AG04450 (cell line): Measurements from ENCODE around the gene MT2A. TPM values are rescaled to one million over a fixed set of nuclear protein-coding genes. Genes with fewer than 3 reads are reported as not detected.

ENCODE experiments used
- CTCF ChIA-PET: fragments of 300-600, 350-600 bp; formaldehyde crosslinking; extraction: SDS; loops from one replicate; lab custom pipeline; 2022; ENCODE audit warnings: antibody characterized with exemption, inconsistent platforms; lab: Charles Lee
- POLR2A ChIA-PET: fragments of 350-600 bp; formaldehyde crosslinking; extraction: SDS; loops from one replicate; lab custom pipeline; 2021; ENCODE audit warnings: antibody characterized with exemption, inconsistent platforms; lab: Yijun Ruan, JAX
- DNase-seq: peaks from one replicate; pipeline ENCODE4 v3.0.0-alpha.2; 2011; ENCODE audit warnings: low read depth, low spot score
- H3K27ac ChIP-seq: one replicate; pipeline ENCODE4 v1.5.1; 2012; ENCODE audit warnings: low read depth, low read length, control low read depth
- H3K27me3 ChIP-seq: one replicate; pipeline ENCODE4 v1.6.0; 2012; ENCODE audit warnings: low read length; ENCODE audit not compliant: control insufficient read depth, insufficient read depth
- H3K4me3 ChIP-seq: 2 replicates; pipeline ENCODE4 v1.5.1; 2011; ENCODE audit warnings: mild to moderate bottlenecking, low read depth, low read length, control low read depth
- H3K9me3 ChIP-seq: 2 replicates; pipeline ENCODE4 v1.5.1; 2012; ENCODE audit warnings: low read length; ENCODE audit not compliant: control insufficient read depth, insufficient read depth
- polyA plus RNA-seq: library from polyadenylated mRNA; depleted of rRNA; stranded (reverse); fragments of >200 nt; gene quantifications from 2 replicates; pipeline ENCODE4 v1.2.3, GENCODE V29; 2011
- TF ChIP-seq, protein P1 (sequence below): IDR thresholded peaks from 2 replicates; pipeline ENCODE4 v1.5.1; 2011; ENCODE audit warnings: low read depth, low read length, control low read depth, inconsistent platforms

Gene MT2A
- polyA plus RNA-seq, 1 experiment = 82.6 TPM

DNA sequence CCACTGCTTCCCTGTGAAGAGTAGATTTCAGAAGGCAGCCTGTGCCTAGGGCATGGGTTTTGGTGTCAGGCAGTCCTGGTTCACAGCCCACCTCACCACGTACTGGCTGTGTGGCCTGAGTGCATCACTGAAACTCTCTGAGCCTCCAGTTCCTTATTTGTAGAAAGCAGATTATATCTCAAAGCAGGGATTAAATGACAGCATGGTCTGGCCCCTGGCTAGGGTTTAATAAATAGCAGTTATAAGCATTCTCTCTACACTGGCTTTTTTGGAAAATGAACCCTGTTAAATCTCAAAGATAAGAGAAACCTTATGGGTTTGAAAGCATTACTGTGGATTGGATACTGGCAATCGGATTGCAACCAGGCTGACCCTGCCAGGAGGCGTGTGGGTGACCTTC is 21.1 kb downstream of the MT2A start:
- ChIA-PET CTCF (no interaction called here), POLR2A (no interaction called here)
- no peak for DNase-seq
- Histone ChIP-seq H3K9me3 (no peaks in the 10 kb centered on the region), H3K27ac (no peak overlapping the region), H3K4me3 (no peak overlapping the region), H3K27me3 (peaks cover 27% of the 10 kb centered on the region)
- TF ChIP-seq, protein P1, sequence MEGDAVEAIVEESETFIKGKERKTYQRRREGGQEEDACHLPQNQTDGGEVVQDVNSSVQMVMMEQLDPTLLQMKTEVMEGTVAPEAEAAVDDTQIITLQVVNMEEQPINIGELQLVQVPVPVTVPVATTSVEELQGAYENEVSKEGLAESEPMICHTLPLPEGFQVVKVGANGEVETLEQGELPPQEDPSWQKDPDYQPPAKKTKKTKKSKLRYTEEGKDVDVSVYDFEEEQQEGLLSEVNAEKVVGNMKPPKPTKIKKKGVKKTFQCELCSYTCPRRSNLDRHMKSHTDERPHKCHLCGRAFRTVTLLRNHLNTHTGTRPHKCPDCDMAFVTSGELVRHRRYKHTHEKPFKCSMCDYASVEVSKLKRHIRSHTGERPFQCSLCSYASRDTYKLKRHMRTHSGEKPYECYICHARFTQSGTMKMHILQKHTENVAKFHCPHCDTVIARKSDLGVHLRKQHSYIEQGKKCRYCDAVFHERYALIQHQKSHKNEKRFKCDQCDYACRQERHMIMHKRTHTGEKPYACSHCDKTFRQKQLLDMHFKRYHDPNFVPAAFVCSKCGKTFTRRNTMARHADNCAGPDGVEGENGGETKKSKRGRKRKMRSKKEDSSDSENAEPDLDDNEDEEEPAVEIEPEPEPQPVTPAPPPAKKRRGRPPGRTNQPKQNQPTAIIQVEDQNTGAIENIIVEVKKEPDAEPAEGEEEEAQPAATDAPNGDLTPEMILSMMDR = no peak

DNA sequence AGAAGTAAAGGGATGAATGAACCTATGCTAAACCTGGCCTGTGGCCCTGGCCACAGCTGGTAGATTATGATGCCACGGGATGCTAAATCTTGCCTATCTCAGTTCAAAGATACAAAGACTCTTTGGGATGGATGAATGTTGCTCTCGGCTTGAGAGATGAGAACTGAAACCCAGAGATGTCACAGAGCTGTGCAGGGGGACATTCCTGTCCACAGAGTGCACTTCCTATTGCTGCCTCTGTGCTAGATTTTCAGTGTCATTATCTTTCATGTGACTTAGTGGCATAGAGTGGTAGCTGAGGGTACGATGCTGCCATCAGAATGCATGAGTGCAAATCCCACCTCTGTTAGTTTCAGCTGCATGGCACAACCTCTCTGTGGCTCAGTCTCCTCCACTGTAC is 21.8 kb downstream of the MT2A start:
- CTCF ChIA-PET = no interaction called here
- no peak overlapping the region for H3K27ac ChIP-seq
- TF ChIP-seq, protein P1 = no peak
- POLR2A ChIA-PET = no interaction called here
- DNase-seq = no peak
- H3K4me3 ChIP-seq = no peak overlapping the region
- H3K9me3 ChIP-seq = no peaks in the 10 kb centered on the region
- H3K27me3 ChIP-seq = peaks cover 33% of the 10 kb centered on the region

DNA sequence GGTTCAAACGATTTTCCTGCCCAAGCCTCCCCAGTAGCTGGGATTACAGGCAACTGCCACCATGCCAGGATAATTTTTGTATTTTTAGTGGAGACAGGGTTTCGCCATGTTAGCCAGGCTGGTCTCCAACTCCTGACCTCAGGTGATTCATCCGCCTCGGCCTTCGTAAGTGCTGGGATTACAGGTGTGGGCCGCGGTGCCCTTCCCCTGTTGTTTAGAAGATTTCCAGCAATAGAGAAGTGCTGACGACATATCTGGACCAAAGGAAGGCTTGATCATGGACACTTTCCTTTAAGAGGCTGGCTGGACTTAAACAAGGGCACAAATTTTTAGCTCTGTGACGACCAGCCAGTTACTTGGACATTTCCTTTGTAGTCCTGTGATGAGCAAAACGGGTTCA is 22.8 kb downstream of the MT2A start:
- no peak overlapping the region for H3K4me3 ChIP-seq
- POLR2A ChIA-PET = interaction anchor here (0.6 kb wide), 1 partner anchor 28 kb away, joined by 3 read pairs; no protein-coding TSS in a partner anchor
- no peak overlapping the region for H3K27ac ChIP-seq
- CTCF ChIA-PET = no interaction called here
- no peak for DNase-seq
- no peaks in the 10 kb centered on the region for H3K9me3 ChIP-seq
- H3K27me3 ChIP-seq = peaks cover 43% of the 10 kb centered on the region
- TF ChIP-seq, protein P1 = no peak

DNA sequence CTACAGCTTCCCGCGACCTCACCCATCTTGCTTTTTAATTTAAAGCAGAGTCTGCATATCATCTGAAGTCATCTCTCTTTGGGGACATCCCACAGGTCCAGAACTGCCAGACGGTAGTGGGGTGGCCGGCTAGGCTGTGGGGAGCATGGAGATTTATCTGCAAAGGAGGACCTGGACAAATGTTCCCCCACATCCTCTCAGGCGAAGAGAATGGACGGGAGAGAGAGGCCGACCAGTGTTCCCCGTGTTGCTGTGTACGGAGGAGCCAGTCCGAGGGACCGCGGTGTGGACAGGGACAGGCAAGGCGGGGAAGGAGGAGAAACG is 23.4 kb downstream of the MT2A start:
- Histone ChIP-seq H3K4me3 (peak overlapping the region; percentile 32), H3K9me3 (no peaks in the 10 kb centered on the region), H3K27ac (no peak overlapping the region), H3K27me3 (peaks cover 49% of the 10 kb centered on the region)
- CTCF ChIA-PET = no interaction called here
- POLR2A ChIA-PET = no interaction called here
- TF ChIP-seq, protein P1 = no peak
- no peak for DNase-seq

DNA sequence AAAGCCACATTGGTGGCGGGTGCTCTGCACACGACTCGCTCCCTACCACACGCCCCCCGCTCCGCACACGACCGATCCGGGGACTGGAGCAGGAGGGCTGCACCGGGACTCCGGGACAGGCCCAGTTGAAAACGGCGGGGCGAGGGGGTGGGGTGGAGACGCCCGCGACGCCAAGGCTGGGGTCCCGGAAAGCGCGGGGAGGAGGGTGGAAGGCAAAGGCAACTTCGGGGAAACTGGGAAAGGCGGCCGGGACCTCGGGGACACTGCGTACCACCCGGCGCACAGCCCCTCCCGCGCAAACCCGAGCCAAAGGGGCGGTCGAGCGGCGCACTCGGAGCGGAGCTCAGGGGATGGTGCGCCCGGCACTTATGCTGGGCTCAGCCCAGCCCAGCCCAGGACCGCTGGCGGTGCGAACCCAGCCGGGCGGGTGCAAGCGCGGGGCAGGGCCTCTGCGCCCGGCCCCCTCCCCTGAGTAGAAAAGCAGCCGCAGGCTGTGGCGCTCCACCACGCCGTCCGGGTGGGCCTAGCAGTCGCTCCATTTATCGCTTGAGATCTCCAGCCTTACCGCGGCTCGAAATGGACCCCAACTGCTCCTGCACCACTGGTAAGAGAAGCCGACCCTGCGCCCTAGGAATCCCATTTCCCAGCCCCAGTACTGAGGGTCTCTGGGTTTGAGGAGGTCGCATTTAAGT is 23.9 kb downstream of the MT2A start, which contains the start of gene MT1M:
Gene MT1M, plus strand, starts transcription at position 504 of the 692 bp plus-strand sequence. Its CDS starts 73 bp downstream, at position 577.
- Histone ChIP-seq H3K27me3 (peaks cover 52% of the 10 kb centered on the region), H3K27ac (no peak within 1 kb of the TSS), H3K9me3 (no peaks in the 10 kb centered on the region), H3K4me3 (peak within 1 kb of the TSS; percentile 32)
- CTCF ChIA-PET = no interaction called here
- DNase-seq = no peak
- TF ChIP-seq, protein P1 = no peak
- POLR2A ChIA-PET = no interaction called here
